C4-2B (cell line): ENCODE results near the gene SRMS.
"Not testable (repeated sequence)": the region's sequence is repeated elsewhere in the genome, so short reads cannot be mapped to it uniquely, and the experiment has no call there.

Source experiments
- H3K27ac ChIP-seq: fragments of 450-650 bp; 2 replicates; pipeline ENCODE4 v1.5.1; 2017
- ZFX ChIP-seq: fragments of 450-650 bp; IDR thresholded peaks from 2 replicates; pipeline ENCODE4 v1.6.1; 2017
- TF ChIP-seq, protein P1 (sequence below): fragments of 450-650 bp; conservative IDR thresholded peaks from 2 replicates; pipeline ENCODE4 v1.5.1; 2017; ENCODE audit warnings: mild to moderate bottlenecking

Gene SRMS

DNA sequence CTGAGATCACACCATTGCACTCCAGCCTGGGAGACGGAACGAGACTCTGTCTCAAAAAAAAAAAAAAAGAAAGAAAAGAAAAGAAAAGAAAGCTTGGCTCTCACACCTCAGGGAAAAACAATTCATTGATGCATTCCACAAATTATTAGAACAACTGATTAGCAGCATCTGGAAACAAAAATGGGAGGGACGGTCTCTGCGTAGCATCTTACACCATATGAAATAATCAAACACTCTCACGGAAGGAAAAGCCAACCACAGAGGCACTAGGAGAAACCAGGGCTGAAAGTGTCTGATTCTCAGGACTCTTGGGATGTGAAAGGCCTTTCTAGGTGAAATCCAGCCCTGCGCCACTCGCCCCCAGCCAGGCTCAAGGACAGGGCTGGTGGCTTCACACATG lies 28.8 kb upstream of the SRMS start:
- no peak overlapping the region for H3K27ac ChIP-seq
- TF ChIP-seq, protein P1, sequence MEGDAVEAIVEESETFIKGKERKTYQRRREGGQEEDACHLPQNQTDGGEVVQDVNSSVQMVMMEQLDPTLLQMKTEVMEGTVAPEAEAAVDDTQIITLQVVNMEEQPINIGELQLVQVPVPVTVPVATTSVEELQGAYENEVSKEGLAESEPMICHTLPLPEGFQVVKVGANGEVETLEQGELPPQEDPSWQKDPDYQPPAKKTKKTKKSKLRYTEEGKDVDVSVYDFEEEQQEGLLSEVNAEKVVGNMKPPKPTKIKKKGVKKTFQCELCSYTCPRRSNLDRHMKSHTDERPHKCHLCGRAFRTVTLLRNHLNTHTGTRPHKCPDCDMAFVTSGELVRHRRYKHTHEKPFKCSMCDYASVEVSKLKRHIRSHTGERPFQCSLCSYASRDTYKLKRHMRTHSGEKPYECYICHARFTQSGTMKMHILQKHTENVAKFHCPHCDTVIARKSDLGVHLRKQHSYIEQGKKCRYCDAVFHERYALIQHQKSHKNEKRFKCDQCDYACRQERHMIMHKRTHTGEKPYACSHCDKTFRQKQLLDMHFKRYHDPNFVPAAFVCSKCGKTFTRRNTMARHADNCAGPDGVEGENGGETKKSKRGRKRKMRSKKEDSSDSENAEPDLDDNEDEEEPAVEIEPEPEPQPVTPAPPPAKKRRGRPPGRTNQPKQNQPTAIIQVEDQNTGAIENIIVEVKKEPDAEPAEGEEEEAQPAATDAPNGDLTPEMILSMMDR, result no peak
- TF ChIP-seq ZFX, result no peak

DNA sequence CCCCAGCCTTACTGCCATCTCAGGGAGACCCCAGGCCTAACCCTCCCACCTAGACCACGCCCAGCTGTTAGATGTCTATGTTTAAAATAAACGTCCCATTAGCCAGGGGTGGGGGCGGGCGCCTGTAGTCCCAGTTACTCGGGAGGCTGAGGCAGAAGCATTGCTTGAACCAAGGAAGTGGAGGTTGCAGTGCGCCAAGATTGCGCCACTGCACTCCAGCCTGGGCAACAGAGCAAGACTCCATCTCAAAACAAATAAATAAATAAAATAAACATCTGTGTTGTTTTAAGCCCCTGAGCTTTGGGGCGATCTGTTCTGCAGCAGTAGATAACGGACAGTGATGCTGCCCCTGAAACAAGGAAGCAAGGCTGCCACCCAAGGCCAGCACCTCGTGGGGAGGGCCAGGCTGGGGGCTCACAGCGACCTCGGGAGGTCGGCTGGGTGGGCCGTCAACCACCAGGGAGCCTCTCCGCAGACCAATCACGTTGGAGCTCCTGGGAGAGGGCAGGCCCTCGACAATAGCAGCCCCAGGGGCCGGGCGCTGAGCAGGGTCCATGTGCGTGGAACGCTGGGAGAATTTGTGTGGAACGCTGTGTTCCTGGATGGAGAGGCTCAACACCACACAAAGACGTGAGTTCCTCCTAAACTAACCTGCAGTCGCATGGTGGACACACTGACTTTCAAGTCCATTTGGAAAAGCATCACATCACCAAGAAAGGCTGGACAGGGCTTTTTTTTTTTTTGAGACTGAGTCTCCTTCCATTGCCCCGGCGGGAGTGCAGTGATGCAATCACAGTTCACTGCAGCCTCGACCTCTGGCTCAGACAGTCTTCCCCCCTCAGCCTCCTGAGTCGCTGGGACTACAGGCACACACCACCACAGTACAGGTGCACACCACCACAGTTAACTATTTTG lies 27.5 kb upstream of the SRMS start:
- peak overlapping the region; percentile 62 for H3K27ac ChIP-seq
- TF ChIP-seq ZFX, result no peak
- TF ChIP-seq, protein P1, result no peak

- TF ChIP-seq, protein P1, result no peak
- no peak for TF ChIP-seq ZFX
- H3K27ac ChIP-seq, result peak within 1 kb of the TSS; percentile 62
These were observed 26.7 kb upstream of the SRMS start, which contains the start of gene HELZ2 for GRCh38 chr20:63574156-63574828. HELZ2 (minus strand) TSS chr20:63574239; CDS start chr20:63572385, 1,854 bp downstream.

DNA sequence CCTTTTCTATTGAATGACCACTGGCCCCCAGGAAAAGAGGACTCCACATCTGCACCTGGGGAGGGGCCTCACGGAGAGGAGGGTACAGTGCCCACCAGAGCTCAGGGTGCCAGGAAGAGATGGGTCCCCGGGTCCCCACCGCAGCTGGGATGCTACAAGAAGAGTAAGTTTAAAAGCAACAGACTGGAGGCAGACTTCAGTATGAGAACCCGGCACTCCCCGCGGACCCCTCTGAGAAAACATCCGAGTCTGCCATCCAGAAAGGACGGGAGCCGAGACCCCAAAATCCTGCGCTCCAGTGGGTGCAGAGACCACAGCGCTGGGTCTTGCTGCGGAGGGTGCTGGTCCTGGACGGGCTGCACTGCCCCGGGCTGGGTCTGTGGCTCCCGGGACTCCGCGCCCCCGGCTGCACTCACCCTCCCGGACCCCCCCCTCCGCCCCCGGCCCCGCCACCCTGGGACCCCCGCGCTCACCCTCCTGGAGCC lies 26.1 kb upstream of the SRMS start:
- TF ChIP-seq, protein P1, result no peak
- TF ChIP-seq ZFX, result no peak
- H3K27ac ChIP-seq, result peak overlapping the region; percentile 62

GRCh38 chr20:63572788-63573646 lies 25.5 kb upstream of the SRMS start:
- H3K27ac ChIP-seq, result peak overlapping the region; percentile 62
- TF ChIP-seq, protein P1, result no peak; the same call in 1 of the 2 replicates
- no peak for TF ChIP-seq ZFX

- H3K27ac ChIP-seq, result no peak overlapping the region
- TF ChIP-seq, protein P1, result no peak
- TF ChIP-seq ZFX, result no peak
These were observed 24.7 kb upstream of the SRMS start for GRCh38 chr20:63572071-63572787.

- H3K27ac ChIP-seq, result not testable (repeated sequence)
These were observed 23.5 kb upstream of the SRMS start for GRCh38 chr20:63571087-63571478.
